HUES48 (cell line): ENCODE data around the gene CDH13.

Experiments
- H3K27ac ChIP-seq: one replicate; pipeline ENCODE4 v1.7.0; 2013; ENCODE audit warnings: low read depth, low read length, inconsistent platforms
- H3K27me3 ChIP-seq: 2 replicates; pipeline ENCODE4 v1.6.1; 2013; ENCODE audit warnings: mild to moderate bottlenecking, low read length; ENCODE audit not compliant: control insufficient read depth, insufficient read depth
- H3K36me3 ChIP-seq: 2 replicates; pipeline ENCODE4 v1.6.1; 2013; ENCODE audit warnings: low read length; ENCODE audit not compliant: control insufficient read depth, insufficient read depth
- H3K4me1 ChIP-seq: 2 replicates; pipeline ENCODE4 v1.6.1; 2013; ENCODE audit warnings: mild to moderate bottlenecking, low read length; ENCODE audit not compliant: control insufficient read depth, insufficient read depth
- H3K4me3 ChIP-seq: 2 replicates; pipeline ENCODE4 v1.5.1; 2013; ENCODE audit warnings: mild to moderate bottlenecking, low read depth, low read length
- H3K9ac ChIP-seq: 2 replicates; pipeline ENCODE4 v1.6.1; 2013; ENCODE audit warnings: mild to moderate bottlenecking, low read depth, low read length, moderate library complexity
- H3K9me3 ChIP-seq: 2 replicates; pipeline ENCODE4 v1.6.1; 2013; ENCODE audit warnings: low read length; ENCODE audit not compliant: control insufficient read depth, insufficient read depth

CDH13 gene

DNA sequence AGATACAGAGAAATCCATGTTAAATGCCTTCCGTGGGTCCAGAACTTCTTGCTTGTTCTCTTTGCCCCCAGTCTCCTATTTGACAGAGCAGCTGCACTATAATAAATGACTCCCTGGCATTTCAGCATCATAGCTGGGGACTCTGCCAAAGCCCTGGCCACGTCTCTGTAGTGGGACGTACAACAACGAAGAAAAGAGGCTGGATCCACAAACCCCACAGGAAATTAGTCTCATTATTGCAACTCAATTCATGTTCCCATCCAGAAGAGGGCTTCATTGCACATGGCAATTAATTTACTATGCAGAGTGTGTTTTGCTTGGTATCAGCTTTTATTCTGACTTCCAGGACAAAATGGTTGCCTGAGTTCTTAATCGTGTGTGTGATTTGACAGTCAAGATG lies 121.3 kb downstream of the CDH13 start:
- no peaks in the 10 kb centered on the region for H3K27me3 ChIP-seq
- H3K9ac ChIP-seq, result no peak overlapping the region
- no peak overlapping the region for H3K4me3 ChIP-seq
- H3K4me1 ChIP-seq, result peaks cover 20% of the 10 kb centered on the region; the same call in 1 of the 2 replicates
- H3K27ac ChIP-seq, result no peak overlapping the region
- H3K36me3 ChIP-seq, result no peaks in the 10 kb centered on the region
- no peaks in the 10 kb centered on the region for H3K9me3 ChIP-seq

DNA sequence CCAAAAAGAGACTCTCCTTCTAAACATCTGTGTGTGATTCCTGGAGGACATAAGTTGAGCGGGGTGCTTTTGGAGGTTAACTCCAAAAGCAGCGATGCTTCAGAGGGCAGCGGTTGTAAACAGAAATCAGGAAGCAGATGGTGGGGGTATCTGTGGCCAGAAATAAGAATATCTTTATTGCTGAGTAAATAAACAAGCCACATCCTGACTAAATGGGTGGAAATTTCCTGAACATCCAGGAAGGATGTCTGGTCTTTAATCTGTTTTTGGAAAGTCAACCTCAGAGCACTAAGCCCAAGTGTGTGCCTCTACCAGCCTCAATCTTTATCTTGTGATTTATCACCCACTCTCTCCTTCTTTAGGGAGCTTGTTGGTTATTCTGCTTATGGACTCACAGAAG lies 123.3 kb downstream of the CDH13 start:
- Histone ChIP-seq H3K4me1 (peaks cover 20% of the 10 kb centered on the region; the same call in 1 of the 2 replicates), H3K27ac (no peak overlapping the region), H3K4me3 (no peak overlapping the region), H3K9me3 (no peaks in the 10 kb centered on the region), H3K27me3 (no peaks in the 10 kb centered on the region), H3K36me3 (no peaks in the 10 kb centered on the region), H3K9ac (no peak overlapping the region)

DNA sequence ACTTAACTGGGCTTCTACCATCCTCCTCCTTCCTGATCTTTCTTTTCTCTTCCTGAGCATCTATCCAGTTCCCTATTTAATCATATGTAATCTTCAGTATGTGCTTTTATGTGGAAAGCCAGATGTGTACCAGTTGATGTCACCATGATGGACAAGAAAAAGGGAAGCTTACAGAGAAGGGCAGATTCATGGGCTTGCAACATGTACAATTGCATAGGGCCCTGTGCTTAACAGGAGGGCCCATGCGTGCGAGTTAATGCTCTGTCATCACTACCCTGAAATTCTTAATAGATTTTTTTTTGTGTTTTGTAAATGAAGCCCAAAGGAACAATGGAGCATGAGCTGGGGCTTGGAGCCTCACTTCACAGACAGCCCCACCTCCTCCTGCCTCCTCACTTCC lies 124.3 kb downstream of the CDH13 start:
- no peak overlapping the region for H3K9ac ChIP-seq
- peaks cover 24% of the 10 kb centered on the region; the same call in 1 of the 2 replicates for H3K4me1 ChIP-seq

DNA sequence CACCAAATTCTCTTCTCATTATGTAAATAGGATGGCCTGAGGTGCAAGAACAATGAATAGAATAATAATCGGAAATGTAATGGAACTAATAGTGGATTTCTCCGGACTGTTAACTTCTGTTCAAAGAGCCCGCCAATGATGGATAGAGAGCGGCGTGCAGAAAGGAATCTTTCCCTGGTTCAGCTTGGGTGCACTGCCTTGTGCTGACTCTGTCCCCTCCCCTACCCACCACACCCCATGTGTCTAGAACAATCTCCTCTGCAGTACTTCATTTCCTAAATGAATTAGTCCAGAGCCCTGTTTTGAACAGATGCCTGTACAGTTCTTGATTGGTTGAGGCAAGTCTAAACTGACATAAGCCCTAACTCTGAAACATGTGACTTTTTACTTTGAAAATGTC lies 125.4 kb downstream of the CDH13 start:
- Histone ChIP-seq H3K27ac (no peak overlapping the region), H3K9ac (no peak overlapping the region), H3K36me3 (no peaks in the 10 kb centered on the region), H3K9me3 (no peaks in the 10 kb centered on the region), H3K4me1 (peaks cover 24% of the 10 kb centered on the region; the same call in 1 of the 2 replicates), H3K27me3 (no peaks in the 10 kb centered on the region), H3K4me3 (no peak overlapping the region)

More for the DNA sequence above, 124.3 kb downstream of the CDH13 start:
- Histone ChIP-seq H3K36me3 (no peaks in the 10 kb centered on the region), H3K4me3 (no peak overlapping the region), H3K27me3 (no peaks in the 10 kb centered on the region), H3K9me3 (no peaks in the 10 kb centered on the region), H3K27ac (no peak overlapping the region)

DNA sequence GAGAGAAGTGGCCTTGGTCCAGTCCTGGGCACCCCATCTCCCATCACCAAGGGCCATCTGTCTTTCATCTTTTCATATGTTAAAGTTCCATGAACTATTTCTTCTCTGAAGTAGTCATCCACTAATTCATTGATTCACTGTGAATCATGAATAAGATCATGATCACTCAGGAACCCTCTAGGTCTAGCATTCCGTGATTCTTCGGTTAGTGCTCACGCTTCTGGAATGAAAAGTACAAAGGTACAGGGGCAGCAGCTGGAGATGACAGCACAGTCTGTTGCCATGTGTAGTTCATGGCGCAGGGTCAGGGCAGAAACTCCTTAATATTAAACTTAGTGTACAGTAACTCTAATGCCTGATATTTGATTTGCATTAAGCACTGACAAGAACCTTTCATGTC lies 127.1 kb downstream of the CDH13 start:
- H3K4me1 ChIP-seq, result peaks cover 16% of the 10 kb centered on the region
- no peak overlapping the region for H3K27ac ChIP-seq
- H3K4me3 ChIP-seq, result no peak overlapping the region
- H3K9ac ChIP-seq, result no peak overlapping the region
- H3K9me3 ChIP-seq, result no peaks in the 10 kb centered on the region
- no peaks in the 10 kb centered on the region for H3K36me3 ChIP-seq
- H3K27me3 ChIP-seq, result no peaks in the 10 kb centered on the region

DNA sequence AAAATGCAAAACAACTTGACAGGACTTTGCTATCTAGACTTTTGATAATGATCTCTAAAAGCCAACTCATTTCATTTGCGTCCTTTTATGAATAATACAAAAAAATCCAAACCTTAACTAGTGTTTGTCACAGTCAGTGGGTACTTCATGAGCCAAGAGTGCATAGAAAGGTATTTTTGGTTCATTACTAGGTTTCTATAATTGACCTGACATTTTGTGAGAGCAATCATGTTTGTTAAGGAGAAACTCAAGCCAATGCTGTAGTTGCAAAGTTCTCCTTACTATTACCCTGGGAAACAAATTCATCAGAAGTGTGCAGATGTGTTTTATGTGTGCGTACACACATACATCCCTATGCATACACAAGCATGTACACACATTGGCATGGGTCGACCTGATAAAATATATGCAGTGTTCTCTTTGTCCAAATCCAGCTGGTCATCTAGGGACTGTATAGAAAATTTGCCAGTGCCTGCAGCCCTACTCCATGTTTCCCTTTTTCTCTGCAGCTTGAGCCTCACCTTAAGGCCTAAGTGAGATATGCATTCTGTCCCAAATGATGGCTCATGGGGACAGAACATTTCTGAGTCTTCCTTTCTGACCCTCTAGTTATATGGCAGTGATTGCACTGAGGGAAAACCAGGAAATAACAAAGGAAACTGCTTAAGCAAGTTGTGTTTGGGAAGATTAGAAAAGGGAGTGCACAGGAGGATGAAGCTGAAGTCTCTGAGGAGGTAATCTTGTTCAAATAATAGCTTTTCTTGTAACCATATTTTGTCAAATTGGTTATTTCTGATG lies 128.1 kb downstream of the CDH13 start:
- peaks cover 21% of the 10 kb centered on the region for H3K4me1 ChIP-seq
- no peaks in the 10 kb centered on the region for H3K27me3 ChIP-seq
- no peak overlapping the region for H3K9ac ChIP-seq
- H3K9me3 ChIP-seq, result no peaks in the 10 kb centered on the region
- H3K27ac ChIP-seq, result no peak overlapping the region
- H3K4me3 ChIP-seq, result no peak overlapping the region
- H3K36me3 ChIP-seq, result no peaks in the 10 kb centered on the region

DNA sequence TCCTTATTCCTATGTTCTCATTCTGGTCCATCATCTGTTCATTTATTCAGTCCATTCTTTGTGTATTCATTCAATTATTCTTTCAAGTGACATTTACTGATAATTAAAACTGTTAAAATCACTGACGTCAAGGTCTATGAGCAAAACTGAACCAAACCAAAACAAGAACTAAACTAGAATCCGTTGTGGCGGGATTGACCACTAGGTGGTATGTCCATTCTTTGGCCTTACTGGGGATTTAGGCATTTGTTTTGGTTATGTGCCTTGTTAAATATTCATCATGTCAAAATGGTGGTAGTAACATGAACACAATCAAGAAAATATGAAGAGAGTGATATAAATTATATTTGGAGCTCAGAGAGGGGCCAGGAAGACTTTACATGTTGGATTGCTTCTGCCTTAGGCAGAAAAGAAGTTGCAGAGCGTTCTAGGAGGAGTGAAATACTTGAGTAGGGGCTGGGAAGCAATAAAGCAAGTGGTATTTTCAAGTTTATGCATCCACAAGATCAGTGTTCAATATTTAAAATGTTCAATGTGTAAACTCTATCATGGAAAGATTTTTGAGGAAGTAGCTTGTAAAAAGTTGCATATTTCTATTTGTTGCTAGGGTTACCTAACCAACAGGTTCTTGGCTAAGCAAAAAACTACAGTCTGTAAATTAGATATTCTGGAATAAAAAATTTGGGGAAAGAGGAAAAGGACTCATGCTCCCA lies 129.0 kb downstream of the CDH13 start:
- no peak overlapping the region for H3K9ac ChIP-seq
- H3K27ac ChIP-seq, result no peak overlapping the region
- H3K36me3 ChIP-seq, result no peaks in the 10 kb centered on the region
- no peaks in the 10 kb centered on the region for H3K9me3 ChIP-seq
- peaks cover 21% of the 10 kb centered on the region for H3K4me1 ChIP-seq
- H3K4me3 ChIP-seq, result no peak overlapping the region
- H3K27me3 ChIP-seq, result no peaks in the 10 kb centered on the region

DNA sequence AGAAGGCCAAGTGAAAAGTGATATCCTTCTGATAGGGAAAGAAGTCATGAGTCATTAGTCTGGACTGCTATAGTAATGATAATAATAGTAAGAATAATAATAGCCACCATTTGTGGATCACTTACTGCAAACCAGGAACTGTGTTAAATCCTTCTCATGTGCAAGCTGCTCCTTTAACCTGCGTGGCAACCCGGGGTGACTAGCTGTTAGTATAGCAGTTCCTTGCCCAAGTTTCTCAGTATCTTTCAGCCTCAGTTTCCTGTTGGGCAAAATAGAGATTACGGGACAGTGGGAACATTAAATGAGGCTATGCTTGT lies 129.5 kb downstream of the CDH13 start:
- Histone ChIP-seq H3K27ac (no peak overlapping the region), H3K9ac (no peak overlapping the region), H3K36me3 (no peaks in the 10 kb centered on the region), H3K9me3 (no peaks in the 10 kb centered on the region), H3K4me3 (no peak overlapping the region), H3K27me3 (no peaks in the 10 kb centered on the region), H3K4me1 (peaks cover 21% of the 10 kb centered on the region)

DNA sequence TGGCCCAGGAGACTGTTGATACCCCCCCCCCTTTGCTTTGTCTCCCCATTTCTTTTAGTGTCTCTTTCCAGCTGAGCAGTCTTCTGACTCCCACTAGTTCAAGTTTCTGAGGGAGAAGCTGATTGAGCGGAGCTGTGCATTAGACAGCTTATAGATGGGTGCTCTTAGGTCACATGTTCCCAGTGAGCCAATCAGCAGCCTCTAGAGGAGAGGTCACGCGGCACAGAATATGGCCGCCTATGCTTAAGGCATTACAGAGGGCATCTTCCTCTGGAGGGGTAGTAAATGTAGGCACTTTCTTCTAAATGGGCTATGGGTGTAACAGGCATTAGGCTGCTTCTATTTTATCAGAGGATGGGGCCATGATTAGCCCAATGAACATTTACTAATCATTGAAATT lies 131.6 kb downstream of the CDH13 start:
- no peak overlapping the region for H3K4me3 ChIP-seq
- H3K4me1 ChIP-seq, result peaks cover 21% of the 10 kb centered on the region
- no peaks in the 10 kb centered on the region for H3K9me3 ChIP-seq
- no peak overlapping the region for H3K9ac ChIP-seq
- no peaks in the 10 kb centered on the region for H3K27me3 ChIP-seq
- peak overlapping the region; percentile 79 for H3K27ac ChIP-seq
- no peaks in the 10 kb centered on the region for H3K36me3 ChIP-seq

DNA sequence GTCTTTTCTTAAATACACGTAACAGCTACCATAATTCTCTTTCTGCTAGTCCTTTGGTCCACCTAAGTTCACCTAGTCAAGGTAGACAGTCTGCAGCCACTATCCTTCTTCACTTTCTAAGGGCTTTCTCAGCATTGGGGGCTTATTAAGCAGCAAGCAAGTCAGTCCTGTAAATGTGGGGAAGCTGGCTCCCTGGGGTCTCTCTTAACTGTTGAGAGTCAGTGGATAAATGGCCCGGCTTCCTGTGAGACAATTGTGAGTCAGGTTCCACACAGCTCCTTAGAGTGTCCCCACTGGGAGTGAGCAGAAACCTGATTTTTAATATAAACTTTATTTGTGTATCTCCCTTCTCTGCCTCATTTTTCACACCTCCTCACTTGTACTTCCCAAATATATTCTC lies 132.1 kb downstream of the CDH13 start:
- Histone ChIP-seq H3K4me1 (peaks cover 21% of the 10 kb centered on the region), H3K9ac (no peak overlapping the region), H3K27ac (peak overlapping the region; percentile 79), H3K27me3 (no peaks in the 10 kb centered on the region), H3K9me3 (no peaks in the 10 kb centered on the region), H3K4me3 (no peak overlapping the region), H3K36me3 (no peaks in the 10 kb centered on the region)

DNA sequence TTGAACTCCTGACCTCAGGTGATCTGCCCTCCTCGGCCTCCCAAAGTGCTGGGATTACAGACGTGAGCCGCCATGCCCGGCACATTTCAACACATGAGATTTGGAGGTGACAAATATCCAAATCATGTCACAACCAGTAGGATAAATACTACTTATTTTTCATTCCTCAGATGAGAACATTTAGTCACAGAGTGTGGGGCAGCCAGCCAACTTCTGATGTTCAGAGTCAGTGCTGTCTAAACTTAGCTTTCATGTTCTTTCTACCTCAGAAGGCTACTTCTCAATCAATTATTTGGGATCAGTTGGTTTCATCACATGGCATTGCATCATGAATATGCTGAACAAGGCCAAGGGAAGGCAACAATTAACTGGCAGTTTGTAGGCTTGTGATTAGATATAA lies 134.5 kb downstream of the CDH13 start:
- Histone ChIP-seq H3K4me3 (no peak overlapping the region), H3K9me3 (no peaks in the 10 kb centered on the region), H3K27me3 (no peaks in the 10 kb centered on the region), H3K9ac (no peak overlapping the region), H3K4me1 (peaks cover 15% of the 10 kb centered on the region), H3K36me3 (no peaks in the 10 kb centered on the region), H3K27ac (no peak overlapping the region)
